GM18505 (cell line): ENCODE measurements around the gene DUSP3.
"Not testable (repeated sequence)": the region's sequence is repeated elsewhere in the genome, so short reads cannot be mapped to it uniquely, and the experiment has no call there.

Experiments used
- ATAC-seq: cut with Tn5 transposase; IDR thresholded peaks from one replicate; pipeline ENCODE4 v1.9.1; 2021; ENCODE audit not compliant: unreplicated experiment
- POLR2A ChIP-seq: IDR thresholded peaks from 4 replicates; pipeline ENCODE4 v1.6.1; 2011; ENCODE audit warnings: borderline replicate concordance; ENCODE audit not compliant: insufficient read depth, insufficient read length; ENCODE audit errors: extremely low read depth

Gene DUSP3

DNA sequence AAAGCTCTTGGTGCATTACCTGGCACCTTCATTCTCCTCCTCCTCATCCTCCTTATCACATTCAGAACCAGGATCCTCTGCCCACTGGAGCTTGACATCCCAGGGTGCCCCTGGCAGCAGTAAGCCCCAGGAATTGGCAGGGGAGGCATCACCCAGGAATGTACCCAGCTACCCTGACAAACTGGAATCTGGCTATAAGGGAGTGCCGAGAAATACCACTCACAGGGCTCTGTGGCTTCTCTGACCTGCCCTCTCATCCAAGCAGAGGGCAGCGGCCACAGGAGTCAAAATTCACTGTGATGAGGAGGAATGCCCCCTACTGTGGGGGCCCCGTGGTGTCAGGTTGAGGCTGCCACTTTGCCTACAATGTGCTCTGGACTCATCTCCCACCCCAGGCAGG is 34.6 kb upstream of the DUSP3 start:
- ATAC-seq, result no peak
- TF ChIP-seq POLR2A, result no peak

DNA sequence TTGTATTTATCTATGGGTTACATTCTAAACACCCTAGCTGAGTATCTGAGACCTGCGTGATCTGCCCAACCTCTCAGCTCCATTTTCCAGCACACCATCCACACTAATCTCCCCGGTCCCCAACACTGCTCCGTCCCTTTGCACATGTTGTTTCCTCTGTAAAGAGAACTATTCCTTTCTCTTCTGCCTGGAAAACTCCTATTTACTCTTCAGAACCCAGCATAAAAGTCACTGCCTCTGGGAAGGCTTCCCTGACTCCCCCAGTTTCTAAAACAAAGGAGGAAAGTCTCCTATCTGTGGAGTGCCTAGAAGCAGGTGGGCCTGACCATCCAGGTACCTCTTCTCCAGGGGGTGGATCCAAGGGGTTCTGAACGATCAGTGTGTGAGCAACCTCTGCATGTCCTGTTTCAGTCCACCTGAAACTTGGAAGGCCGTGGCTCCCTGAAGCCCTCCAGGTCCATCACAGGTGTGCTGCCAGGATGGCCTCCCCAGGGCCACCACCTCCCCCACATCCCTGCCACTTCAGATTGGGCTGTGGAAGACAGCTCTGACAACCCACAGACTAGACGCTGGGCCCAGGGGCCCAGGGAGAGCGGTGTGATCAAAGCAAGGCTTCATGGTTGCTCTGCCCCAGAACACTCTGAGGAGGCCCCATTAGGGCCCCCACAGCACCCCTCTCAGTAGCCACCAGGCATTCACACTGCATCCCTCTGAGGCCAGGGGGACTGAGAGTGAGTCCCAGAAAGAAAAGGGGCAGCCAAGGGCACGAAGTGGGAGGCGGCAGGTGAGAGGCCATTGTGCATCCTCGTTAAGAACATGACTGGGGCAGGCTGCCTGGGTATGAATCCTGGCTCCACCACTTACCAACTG is 33.9 kb upstream of the DUSP3 start:
- TF ChIP-seq POLR2A, result no peak
- ATAC-seq, result no peak

DNA sequence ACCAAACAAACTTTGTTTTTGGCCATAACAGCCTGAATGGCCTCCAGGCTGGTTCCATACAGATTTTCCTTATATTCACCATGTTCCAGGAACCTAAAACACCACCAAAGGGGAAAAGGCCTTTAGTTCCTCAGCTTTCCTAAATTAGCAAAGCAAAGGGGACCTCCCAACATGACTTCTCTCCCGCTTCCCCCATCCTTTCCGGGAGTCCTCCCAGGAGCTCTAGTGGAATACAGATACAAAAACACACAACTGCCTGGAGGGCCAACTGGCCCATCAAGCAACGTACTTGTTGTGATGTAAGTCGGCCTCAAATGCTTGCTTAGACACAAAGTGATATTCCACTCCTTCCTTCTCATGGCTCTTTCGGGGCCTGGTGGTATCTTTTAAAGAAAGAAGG is 32.0 kb upstream of the DUSP3 start:
- TF ChIP-seq POLR2A, result no peak
- ATAC-seq, result no peak

DNA sequence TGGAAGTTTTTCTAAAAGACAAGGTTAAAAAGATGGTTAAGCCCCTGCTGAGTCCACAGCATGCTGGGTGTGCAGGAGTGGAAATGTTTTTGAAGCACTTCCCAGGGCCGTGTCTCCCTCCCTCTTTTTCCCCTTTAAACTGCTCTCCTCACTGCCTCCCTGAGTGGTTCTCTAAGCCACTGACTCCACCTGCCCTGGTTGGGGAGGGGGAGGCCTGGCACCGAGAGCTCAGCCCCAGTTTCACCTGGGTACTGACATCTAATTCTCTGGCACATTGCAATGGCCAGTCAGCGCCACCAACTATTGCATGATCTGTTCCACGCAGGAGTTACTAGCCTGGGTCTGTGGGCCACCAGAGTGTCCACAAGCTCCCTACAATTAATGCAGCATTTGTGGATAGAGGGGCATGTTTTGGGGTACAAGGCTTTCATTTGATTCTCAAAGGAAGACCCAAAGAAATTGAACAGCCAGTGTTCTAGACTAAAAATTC is 31.5 kb upstream of the DUSP3 start:
- ATAC-seq, result no peak
- TF ChIP-seq POLR2A, result no peak

DNA sequence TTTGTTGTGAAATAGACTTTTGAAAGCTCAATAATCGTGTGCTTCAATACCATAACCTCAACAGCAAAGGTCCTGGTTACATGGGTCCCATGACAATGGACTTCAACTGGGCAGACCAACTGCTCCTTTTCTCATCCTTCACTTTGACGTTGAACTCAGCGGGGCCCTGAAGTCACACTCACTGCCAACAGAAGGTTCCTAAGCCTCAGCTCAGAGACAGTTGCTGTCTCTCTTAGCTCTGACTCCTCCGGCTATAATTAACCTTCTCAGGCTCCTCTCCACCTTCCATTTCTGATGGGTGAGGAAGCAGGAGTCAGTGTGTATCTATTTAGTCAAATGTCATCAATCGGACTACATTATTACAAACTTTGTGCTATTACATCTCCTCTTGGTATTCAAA is 30.3 kb upstream of the DUSP3 start:
- TF ChIP-seq POLR2A, result no peak

DNA sequence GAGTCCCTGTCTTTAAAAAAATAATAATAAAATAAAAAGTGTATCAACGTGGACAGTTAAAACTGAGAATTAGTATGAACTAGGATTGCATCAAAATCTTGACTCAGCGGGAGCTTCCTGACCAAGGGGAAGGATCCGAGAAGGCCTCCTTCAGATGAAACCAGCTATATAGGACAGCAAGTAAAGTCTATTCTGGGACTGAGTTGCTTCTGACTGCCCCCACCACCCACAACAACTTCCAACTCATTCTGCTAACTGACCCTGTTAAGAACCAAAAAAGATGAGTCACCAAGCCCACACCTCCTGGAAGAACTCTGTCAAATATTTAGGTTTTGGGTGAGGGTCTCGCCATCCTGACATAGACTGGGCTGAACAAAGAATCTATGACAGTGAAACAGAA is 29.3 kb upstream of the DUSP3 start:
- TF ChIP-seq POLR2A, result no peak
- ATAC-seq, result no peak

More for the DNA sequence above, 30.3 kb upstream of the DUSP3 start:
- ATAC-seq, result no peak

DNA sequence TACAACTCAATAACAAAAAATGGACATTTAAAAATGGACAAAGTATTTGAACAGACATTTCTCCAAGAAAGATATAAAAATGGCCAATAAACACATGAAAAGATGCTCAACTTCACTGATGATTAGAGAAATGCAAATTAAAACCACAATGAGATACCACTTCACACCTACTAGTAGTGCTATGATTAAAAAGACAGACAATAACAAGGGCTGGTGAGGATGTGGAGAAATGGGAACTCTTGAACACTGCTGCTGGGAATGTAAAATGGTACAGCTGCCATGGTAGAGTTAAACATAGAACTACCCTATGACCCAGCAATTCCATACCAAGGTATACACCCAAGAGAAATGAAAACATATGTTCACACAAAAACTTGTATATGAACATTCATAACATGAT is 26.3 kb upstream of the DUSP3 start:
- TF ChIP-seq POLR2A, result no peak
- ATAC-seq, result no peak

DNA sequence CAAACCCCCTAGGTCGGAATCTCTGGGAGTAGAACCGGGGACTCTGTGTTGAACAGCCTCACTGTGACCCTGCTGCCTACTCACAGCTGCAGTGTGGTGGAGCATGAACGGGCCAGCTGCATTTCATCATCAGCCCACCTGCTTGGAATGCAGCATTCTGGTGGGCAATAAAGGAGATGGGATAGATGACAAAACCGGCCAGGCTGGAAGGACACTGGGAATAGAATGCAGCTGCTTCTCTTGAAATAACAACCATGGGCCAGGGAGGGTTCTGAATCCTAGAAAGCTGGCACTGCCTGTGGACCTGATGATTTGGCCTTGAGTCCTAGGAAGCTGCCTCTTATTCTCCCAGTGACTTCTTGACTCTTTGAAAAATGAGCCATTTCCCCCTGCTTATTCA is 25.0 kb upstream of the DUSP3 start:
- no peak for TF ChIP-seq POLR2A
- ATAC-seq, result no peak

DNA sequence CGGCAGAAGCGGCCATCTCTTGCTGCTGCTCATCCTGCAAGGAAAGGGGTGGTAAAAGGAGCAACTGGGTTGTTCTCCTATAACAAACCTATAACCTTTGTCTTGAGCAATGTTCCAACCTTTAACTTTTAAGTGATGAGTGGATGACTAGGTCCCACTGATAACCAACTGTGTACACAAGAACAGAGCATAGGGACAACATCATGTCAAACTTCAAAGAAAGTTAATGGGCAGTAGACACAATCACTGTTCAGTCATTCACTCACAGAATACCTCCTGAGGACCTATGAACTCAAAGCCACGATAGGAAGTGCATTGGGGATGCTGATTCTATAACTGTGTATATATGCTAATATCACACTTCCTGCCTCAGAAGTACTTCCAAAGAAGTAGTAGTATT is 23.1 kb upstream of the DUSP3 start:
- ATAC-seq, result no peak

DNA sequence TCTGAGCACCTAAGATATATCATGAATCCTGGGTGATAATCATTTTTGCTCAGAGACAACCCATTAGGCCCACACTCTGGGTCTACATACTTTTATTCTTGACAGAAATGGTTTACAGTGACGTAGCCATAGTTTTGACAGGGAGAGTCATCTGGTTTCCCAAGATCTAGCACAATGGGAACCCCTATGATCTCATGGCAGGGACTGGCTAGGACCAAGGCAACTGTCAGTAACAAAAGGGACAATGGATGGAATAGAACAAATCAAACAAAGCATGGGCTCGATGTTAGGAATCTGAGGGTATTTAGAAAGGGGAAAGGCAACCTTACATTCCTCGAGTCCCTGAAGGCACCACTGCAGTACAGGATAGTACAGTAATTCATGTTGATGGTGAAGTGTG is 22.0 kb upstream of the DUSP3 start:
- ATAC-seq, result no peak

More for the DNA sequence above, 23.1 kb upstream of the DUSP3 start:
- TF ChIP-seq POLR2A, result no peak

DNA sequence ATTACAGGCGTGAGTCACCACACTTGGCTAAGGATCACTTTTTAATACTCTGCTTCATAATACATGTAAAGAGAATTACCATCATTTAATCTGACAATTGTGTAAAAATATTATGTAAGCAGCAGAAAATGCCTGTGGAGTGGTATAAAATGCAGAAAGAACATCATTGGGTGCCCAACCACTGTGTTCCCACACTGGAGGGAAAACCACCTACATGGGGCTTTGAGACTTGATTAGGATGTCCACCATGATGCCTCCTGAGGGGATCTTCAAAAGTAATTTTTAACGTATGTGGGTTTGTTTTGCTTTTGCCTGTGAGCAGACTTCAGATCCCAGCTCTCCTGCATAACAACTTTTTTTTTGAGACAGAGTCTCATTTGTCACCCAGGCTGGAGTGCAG is 20.3 kb upstream of the DUSP3 start:
- no peak for ATAC-seq
- TF ChIP-seq POLR2A, result no peak

More for the DNA sequence above, 22.0 kb upstream of the DUSP3 start:
- no peak for TF ChIP-seq POLR2A

DNA sequence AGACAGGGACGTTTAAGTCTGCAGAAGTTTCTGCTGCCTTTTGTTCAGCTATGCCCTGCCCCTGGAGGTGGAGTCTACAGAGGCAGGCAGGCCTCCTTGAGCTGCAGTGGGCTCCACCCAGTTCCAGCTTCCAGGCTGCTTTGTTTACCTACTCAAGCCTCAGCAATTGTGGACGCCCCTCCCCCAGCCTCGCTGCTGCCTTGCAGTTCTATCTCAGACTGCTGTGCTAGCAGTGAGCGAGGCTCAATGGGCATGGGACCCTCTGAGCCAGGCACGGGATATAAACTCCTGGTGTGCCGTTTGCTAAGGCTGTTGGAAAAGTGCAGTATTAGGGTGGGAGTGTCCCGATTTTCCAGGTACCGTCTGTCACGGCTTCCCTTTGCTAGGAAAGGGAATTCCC is 19.2 kb upstream of the DUSP3 start:
- not testable (repeated sequence) for ATAC-seq

DNA sequence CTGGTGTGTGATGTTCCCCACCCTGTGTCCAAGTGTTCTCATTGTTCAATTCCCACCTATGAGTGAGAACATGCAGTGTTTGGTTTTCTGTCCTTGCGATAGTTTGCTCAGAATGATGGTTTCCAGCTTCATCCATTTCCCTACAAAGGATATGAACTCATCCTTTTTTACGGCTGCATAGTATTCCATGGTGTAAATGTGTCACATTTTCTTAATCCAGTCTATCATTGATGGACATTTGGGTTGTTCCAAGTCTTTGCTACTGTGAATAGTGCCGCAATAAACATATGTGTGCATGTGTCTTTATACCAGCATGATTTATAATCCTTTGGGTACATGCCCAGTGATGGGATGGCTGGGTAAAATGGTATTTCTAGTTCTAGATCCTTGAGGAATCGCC is 13.9 kb upstream of the DUSP3 start:
- not testable (repeated sequence) for ATAC-seq

DNA sequence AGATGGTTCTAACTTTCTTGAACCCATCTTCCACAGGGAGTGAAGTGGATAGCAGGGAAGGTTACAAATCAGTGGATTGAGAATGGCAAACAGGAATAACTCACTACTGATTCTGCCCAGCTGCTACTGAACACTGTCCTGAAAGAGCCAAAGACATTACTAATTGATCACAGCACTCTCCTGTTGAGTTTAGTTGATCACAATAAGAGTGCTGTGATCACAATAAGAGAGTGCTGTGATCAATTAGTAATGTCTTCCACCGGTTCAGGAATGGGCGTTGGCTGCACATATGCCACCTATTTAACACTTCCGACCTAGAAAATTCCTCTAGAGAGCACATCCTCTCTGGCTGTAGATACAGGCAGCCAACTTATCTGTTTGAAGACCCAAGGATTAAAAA is 12.8 kb upstream of the DUSP3 start:
- no peak for ATAC-seq
- TF ChIP-seq POLR2A, result no peak
